Measurements from ENCODE around the gene ACE2.
"Not testable (repeated sequence)": the region's sequence is repeated elsewhere in the genome, so short reads cannot be mapped to it uniquely, and the experiment has no call there.

ACE2 gene

DNA sequence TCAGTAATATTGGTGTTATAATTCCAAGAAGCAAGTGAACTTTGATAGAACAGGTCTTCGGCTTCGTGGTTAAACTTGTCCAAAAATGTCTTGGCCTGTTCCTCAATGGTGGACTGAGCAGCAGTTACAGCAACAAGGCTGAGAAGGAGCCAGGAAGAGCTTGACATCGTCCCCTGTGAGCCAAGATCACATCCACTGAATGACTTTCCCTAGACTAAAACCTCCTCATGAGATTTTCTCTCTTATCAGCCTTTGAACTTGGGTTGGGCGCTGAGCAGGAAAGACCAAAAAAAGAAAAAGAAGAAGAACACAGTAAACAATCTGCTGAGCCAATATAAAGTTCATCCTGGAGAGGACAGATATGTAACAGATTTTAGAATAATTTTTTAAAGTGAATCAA is at the start of gene ACE2:
Gene ACE2, minus strand, starts transcription at position 216 of the 400 bp plus-strand sequence. Its CDS starts 49 bp downstream, at position 167.
- H3K27ac ChIP-seq = no peak within 1 kb of the TSS
- no peak within 1 kb of the TSS for H3K4me3 ChIP-seq
- H3K9me3 ChIP-seq = no peaks in the 10 kb centered on the region
- H3K9ac ChIP-seq = no peak within 1 kb of the TSS
- no peaks in the 10 kb centered on the region; the same call in 1 of the 2 replicates for H4K20me1 ChIP-seq
- no peaks in the 10 kb centered on the region for H3K4me1 ChIP-seq
- H3K36me3 ChIP-seq = no peaks in the 10 kb centered on the region
- no peak for TF ChIP-seq Cebpa-rat (IDR thresholded peaks at IDR 0.05)
- no peak within 1 kb of the TSS for H3K4me2 ChIP-seq
- peaks cover 93% of the 10 kb centered on the region for H3K27me3 ChIP-seq

DNA sequence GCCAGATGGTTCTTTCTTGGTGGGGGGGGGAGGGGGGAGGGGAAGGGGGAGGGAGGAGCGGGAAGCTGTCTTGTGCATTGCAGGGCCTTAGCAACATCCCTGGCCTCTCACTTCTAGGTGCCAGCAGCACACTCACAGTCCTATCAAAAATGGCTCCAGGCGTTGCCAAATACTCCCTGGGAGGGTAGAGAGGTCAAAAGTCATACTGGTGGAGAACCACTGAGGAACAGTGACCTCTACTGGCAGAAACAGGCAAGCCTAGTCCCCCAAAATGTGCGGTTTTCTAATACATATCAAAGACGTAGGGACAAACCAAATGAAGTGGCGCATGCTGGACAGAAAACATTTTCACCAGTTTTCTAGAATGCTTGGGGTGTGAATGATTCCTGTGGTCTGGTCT is 46.8 kb upstream of the ACE2 start:
- not testable (repeated sequence) for H3K9me3 ChIP-seq

DNA sequence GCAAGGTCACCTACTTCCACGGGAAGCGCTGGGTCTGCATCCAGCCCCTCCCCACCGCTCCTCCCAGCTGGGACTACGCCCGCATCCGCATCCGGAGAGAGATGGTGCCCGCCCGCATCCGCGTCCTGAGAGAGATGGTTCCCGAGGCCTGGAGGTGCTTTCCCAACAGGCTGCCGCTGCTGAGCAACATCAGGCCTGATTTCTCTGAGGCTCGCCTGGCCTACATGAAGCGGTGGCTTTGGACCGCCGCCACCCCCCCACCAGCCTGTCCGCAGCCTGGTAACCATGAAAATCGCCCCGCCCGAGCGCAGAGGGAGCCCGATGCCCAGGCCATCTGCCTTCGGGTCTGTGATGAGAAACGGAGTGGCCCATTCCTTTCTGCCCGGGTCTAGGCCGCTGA is 45.8 kb upstream of the ACE2 start:
- H3K9ac ChIP-seq = no peak overlapping the region
- no peak overlapping the region for H3K27ac ChIP-seq
- TF ChIP-seq Cebpa-rat (IDR thresholded peaks at IDR 0.05) = no peak
- H4K20me1 ChIP-seq = no peaks in the 10 kb centered on the region
- peaks cover 66% of the 10 kb centered on the region for H3K27me3 ChIP-seq
- no peak overlapping the region for H3K4me3 ChIP-seq
- no peak overlapping the region for H3K4me2 ChIP-seq
- no peaks in the 10 kb centered on the region for H3K9me3 ChIP-seq
- H3K36me3 ChIP-seq = no peaks in the 10 kb centered on the region
- no peaks in the 10 kb centered on the region for H3K4me1 ChIP-seq

More for the DNA sequence above, 46.8 kb upstream of the ACE2 start:
- peaks cover 66% of the 10 kb centered on the region for H3K27me3 ChIP-seq
- not testable (repeated sequence) for H4K20me1 ChIP-seq, H3K9ac ChIP-seq, H3K36me3 ChIP-seq, H3K4me3 ChIP-seq, H3K27ac ChIP-seq, H3K4me1 ChIP-seq, H3K4me2 ChIP-seq

DNA sequence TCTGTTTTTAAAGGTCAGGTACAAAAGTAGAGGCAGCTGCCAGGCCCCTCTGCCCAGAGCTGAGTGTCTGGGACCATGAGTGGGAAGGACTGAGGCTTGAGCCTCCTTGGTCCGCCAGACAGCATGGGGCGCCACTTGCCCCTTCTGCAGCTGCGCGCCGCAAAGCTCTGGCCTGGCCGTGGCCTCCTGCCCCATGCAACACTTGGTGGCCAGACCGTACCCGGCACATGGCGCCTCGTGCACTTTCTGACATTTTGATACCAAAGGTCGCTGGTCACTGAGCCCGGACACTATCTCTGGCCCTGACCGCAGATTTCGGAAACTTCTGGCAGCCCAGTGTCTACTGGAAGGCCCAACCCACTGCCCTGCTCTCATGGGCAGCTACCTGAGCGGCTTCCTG is 45.3 kb upstream of the ACE2 start:
- Histone ChIP-seq H3K27ac (no peak overlapping the region), H3K4me2 (no peak overlapping the region), H4K20me1 (no peaks in the 10 kb centered on the region), H3K27me3 (peaks cover 66% of the 10 kb centered on the region), H3K9me3 (no peaks in the 10 kb centered on the region), H3K36me3 (no peaks in the 10 kb centered on the region), H3K4me3 (no peak overlapping the region), H3K4me1 (no peaks in the 10 kb centered on the region), H3K9ac (no peak overlapping the region)
- TF ChIP-seq Cebpa-rat (IDR thresholded peaks at IDR 0.05) = no peak

DNA sequence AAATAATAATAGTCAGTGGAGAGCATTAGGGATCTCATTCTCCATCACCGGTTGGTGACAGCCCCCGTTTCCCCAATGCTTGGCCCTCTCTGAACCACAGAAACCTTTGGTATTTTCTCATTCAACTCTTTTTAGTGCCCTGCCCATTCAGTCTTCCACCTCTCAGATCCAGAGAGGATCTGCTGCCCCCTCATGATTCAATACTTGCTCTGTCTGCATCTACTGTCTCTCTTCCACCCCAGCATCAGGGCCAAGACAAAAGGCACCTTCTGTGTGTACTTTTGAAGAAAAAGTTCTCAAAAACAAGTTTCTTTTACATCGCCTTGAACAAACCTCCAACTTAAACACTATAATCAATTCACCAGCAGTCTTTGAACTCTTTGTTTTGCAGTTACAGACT is 44.5 kb upstream of the ACE2 start:
- H3K36me3 ChIP-seq = no peaks in the 10 kb centered on the region
- H3K4me1 ChIP-seq = no peaks in the 10 kb centered on the region
- H3K9me3 ChIP-seq = no peaks in the 10 kb centered on the region
- H3K9ac ChIP-seq = no peak overlapping the region
- no peak for TF ChIP-seq Cebpa-rat (IDR thresholded peaks at IDR 0.05)
- no peak overlapping the region for H3K27ac ChIP-seq
- no peak overlapping the region for H3K4me3 ChIP-seq
- no peak overlapping the region for H3K4me2 ChIP-seq
- H4K20me1 ChIP-seq = no peaks in the 10 kb centered on the region
- peaks cover 66% of the 10 kb centered on the region for H3K27me3 ChIP-seq

DNA sequence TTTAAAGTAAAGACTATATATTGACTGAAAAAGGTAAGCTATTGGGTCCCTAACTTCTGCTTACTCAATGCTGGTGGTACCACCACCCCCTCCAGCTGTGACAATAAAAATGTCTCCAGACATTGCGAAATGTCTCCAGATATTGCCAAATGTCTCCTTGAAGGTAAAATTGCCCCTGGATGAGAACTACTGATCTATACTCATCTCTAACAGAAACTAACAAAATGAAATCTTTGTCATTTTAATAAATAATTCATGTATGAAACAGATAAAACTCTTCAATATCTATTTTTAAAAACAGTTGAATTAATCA is 43.8 kb upstream of the ACE2 start:
- H3K9ac ChIP-seq = no peak overlapping the region
- H3K36me3 ChIP-seq = no peaks in the 10 kb centered on the region
- H3K4me3 ChIP-seq = no peak overlapping the region
- H3K4me1 ChIP-seq = no peaks in the 10 kb centered on the region
- H3K9me3 ChIP-seq = no peaks in the 10 kb centered on the region
- H4K20me1 ChIP-seq = no peaks in the 10 kb centered on the region
- no peak overlapping the region for H3K4me2 ChIP-seq
- H3K27me3 ChIP-seq = peaks cover 68% of the 10 kb centered on the region
- no peak; the same call in 1 of the 2 replicates for TF ChIP-seq Cebpa-rat (IDR thresholded peaks at IDR 0.05)
- H3K27ac ChIP-seq = no peak overlapping the region

DNA sequence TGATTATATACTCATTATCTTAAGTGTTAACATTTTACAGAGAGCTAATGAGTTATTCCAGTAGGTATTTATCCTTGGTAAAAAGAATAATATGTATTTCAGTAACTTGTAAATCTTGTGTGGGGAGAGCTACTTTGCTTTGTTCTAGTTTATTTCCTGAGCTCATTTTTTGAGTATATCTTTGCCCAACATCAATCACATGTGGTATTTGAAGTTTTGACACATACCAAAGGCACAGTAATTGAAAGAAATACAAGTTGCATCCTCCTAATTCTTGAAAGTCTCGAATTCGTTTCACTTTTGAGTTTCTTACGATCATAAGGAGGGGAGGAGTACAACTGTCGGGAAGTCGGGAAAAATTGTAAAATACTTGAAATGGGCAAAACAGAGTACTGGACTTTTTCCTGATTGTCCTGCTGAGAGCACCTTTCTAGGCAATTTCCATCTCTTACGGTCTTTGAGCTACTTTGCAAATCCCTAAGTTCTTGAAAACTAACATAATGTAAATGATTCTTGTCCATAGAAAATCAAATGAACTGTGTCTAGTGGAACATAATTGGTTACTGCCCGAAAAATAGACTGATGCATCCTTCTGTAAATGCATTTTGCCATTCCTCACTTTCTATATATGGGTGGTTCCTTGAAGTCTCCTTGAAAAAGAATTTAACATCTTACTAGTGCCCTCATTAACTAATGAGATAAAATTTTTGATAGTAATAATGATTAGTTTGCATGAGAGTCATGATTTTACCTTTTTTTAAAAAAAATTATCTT is 43.2 kb upstream of the ACE2 start:
- peaks cover 70% of the 10 kb centered on the region for H3K27me3 ChIP-seq
- H3K4me3 ChIP-seq = no peak overlapping the region
- no peak for TF ChIP-seq Cebpa-rat (IDR thresholded peaks at IDR 0.05)
- H4K20me1 ChIP-seq = no peaks in the 10 kb centered on the region; the same call in 1 of the 2 replicates
- H3K4me2 ChIP-seq = no peak overlapping the region
- no peaks in the 10 kb centered on the region for H3K36me3 ChIP-seq
- no peak overlapping the region for H3K9ac ChIP-seq
- no peak overlapping the region for H3K27ac ChIP-seq
- no peaks in the 10 kb centered on the region for H3K9me3 ChIP-seq
- H3K4me1 ChIP-seq = no peaks in the 10 kb centered on the region

DNA sequence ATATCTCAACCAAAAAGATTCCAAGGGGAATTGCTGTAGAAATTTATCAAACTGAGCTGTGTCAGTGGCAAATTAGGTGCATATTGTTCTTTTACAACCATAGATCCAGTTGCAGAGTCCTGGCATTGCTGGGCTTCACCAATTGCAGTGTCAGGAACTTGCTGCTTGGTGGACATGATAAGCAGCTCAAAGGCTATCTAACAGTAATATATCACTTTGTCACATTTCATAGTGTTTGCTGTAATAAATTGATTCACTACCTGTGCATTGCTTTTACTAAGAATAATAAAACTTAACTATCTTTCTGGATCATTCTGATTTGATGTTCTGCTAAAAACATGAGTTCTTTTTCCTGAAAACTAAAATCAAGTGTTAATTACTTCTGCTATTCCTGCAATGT is 30.9 kb upstream of the ACE2 start:
- no peak for TF ChIP-seq Cebpa-rat (IDR thresholded peaks at IDR 0.05)

DNA sequence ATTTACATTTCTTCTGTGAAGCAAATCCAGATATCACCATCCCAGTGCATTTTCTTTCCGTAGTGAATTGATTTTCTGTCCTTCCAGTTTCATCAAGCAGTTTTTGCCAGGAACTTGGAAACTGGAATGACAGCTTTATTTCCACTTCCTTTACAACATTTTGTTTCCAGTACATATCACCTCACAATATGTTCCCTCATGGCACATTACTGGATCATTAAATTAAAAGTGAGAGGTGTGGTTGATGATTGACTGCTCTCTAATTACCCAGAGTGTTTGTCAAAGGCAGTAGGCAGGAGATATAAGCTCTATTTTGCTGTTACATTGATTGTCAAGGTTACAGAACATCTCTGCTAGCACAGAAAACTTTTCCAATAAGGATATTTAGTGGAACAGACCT is 22.3 kb upstream of the ACE2 start:
- H3K9ac ChIP-seq = no peak overlapping the region
- no peak overlapping the region for H3K4me2 ChIP-seq
- no peaks in the 10 kb centered on the region for H3K4me1 ChIP-seq
- H3K27ac ChIP-seq = no peak overlapping the region
- peaks cover 4% of the 10 kb centered on the region; the same call in 1 of the 2 replicates for H4K20me1 ChIP-seq
- TF ChIP-seq Cebpa-rat (IDR thresholded peaks at IDR 0.05) = no peak
- H3K4me3 ChIP-seq = no peak overlapping the region
- H3K9me3 ChIP-seq = no peaks in the 10 kb centered on the region
- H3K36me3 ChIP-seq = no peaks in the 10 kb centered on the region
- H3K27me3 ChIP-seq = peaks cover 77% of the 10 kb centered on the region

More for the DNA sequence above, 30.9 kb upstream of the ACE2 start:
- no peak overlapping the region for H3K4me3 ChIP-seq
- H3K4me1 ChIP-seq = no peaks in the 10 kb centered on the region
- peaks cover 8% of the 10 kb centered on the region; the same call in 1 of the 2 replicates for H4K20me1 ChIP-seq
- H3K27ac ChIP-seq = no peak overlapping the region
- no peak overlapping the region for H3K4me2 ChIP-seq
- H3K27me3 ChIP-seq = peaks cover 76% of the 10 kb centered on the region
- H3K36me3 ChIP-seq = no peaks in the 10 kb centered on the region
- no peak overlapping the region for H3K9ac ChIP-seq
- H3K9me3 ChIP-seq = 0 out of 2 replicates have a peak, but pooled peaks cover 4% of the 10 kb centered on the region

DNA sequence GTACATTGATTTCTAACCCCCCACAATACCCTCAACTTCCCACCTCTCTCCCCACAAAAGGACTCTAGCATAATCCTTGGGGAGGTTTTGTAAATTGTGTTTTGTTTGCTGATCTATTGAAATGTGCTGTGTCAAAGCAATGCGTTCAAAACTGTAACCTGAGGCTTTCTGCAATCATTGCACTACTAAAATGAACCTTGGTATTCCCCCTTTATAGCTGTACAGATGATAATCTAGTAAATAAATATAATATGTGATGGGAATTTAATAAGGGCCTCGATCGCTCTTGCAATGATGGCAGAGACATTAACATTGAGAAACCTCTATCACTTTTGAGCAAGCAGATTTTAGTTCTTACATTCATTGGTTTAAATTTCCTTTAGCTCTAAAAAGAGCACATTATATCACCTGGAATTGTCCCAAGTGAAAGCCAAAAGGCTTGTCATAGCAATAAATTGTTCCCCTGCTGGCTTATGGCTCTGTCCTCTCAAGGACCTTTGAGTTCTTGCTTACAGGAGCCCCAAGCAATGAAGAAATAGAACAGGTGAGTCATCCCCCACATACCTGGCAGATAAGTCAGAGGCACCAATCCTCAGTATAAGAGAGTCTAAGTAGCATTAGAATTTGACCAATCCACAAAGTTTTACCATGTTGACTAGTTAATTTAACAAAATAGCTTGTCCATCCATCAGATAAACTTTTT is 18.4 kb upstream of the ACE2 start:
- Histone ChIP-seq H3K4me1 (no peaks in the 10 kb centered on the region), H4K20me1 (no peaks in the 10 kb centered on the region), H3K36me3 (no peaks in the 10 kb centered on the region), H3K4me3 (no peak overlapping the region), H3K27ac (no peak overlapping the region), H3K9me3 (no peaks in the 10 kb centered on the region), H3K4me2 (no peak overlapping the region), H3K27me3 (peaks cover 89% of the 10 kb centered on the region), H3K9ac (no peak overlapping the region)
- no peak for TF ChIP-seq Cebpa-rat (IDR thresholded peaks at IDR 0.05)

Measured in BLaER1 (cell line).